ENCODE data around the gene HSD17B3. TPM values are rescaled to one million over a fixed set of nuclear protein-coding genes. Genes with fewer than 3 reads are reported as not detected.

Gene HSD17B3
- total RNA-seq, 2 experiments from 2014 or later: not detected

GRCh38 chr9:96209407-96210271, 92.3 kb downstream of the HSD17B3 start:
- ChIA-PET POLR2A (no interaction called here), CTCF (interaction anchor here (0.6 to 1.2 kb wide), 4 partner anchors 8 to 190 kb away, joined by 3 to 5 read pairs (median 4); no protein-coding TSS in a partner anchor)
- no peak overlapping the region for H3K4me3 Mint-ChIP-seq
- no peak for ATAC-seq
- no peak overlapping the region for H3K27ac Mint-ChIP-seq
- no peak for DNase-seq
- H3K4me1 Mint-ChIP-seq: no peaks in the 10 kb centered on the region
- intact Hi-C loops (cut with DNase I, micrococcal nuclease): loop anchor here (10.0 kb wide), 2 partner anchors 55 to 145 kb away; no protein-coding TSS in a partner anchor
- no peaks in the 10 kb centered on the region for H3K9me3 Mint-ChIP-seq (ENCODE audit: low read depth)
- H3K27me3 Mint-ChIP-seq: peaks cover 11% of the 10 kb centered on the region
- H3K36me3 Mint-ChIP-seq (ENCODE audit: low read depth): no peaks in the 10 kb centered on the region

- CTCF ChIA-PET: interaction anchor here (1.4 kb wide), 1 partner anchor 9 kb away, joined by 3 read pairs; no protein-coding TSS in a partner anchor
- no peaks in the 10 kb centered on the region for H3K4me1 Mint-ChIP-seq
- ATAC-seq (no peak), DNase-seq (no peak)
- H3K27me3 Mint-ChIP-seq: peaks cover 2% of the 10 kb centered on the region
- no peaks in the 10 kb centered on the region for H3K36me3 Mint-ChIP-seq (ENCODE audit: low read depth)
- H3K9me3 Mint-ChIP-seq (ENCODE audit: low read depth): no peaks in the 10 kb centered on the region
- no peak overlapping the region for H3K4me3 Mint-ChIP-seq
- intact Hi-C loops (cut with DNase I, micrococcal nuclease): no loop called here
- POLR2A ChIA-PET: no interaction called here
- H3K27ac Mint-ChIP-seq: no peak overlapping the region
Observed at GRCh38 chr9:96206156-96206751, 95.7 kb downstream of the HSD17B3 start.

- DNase-seq (no peak), ATAC-seq (no peak)
- no peaks in the 10 kb centered on the region for H3K36me3 Mint-ChIP-seq (ENCODE audit: low read depth)
- H3K4me3 Mint-ChIP-seq: no peak overlapping the region
- no peak overlapping the region for H3K27ac Mint-ChIP-seq
- H3K4me1 Mint-ChIP-seq: no peaks in the 10 kb centered on the region
- ChIA-PET CTCF (interaction anchor here (0.6 kb wide), 1 partner anchor 1297 kb away, joined by 3 read pairs; no protein-coding TSS in a partner anchor), POLR2A (no interaction called here)
- intact Hi-C loops (cut with DNase I, micrococcal nuclease): no loop called here
- no peaks in the 10 kb centered on the region for H3K9me3 Mint-ChIP-seq (ENCODE audit: low read depth)
- H3K27me3 Mint-ChIP-seq: peaks cover 2% of the 10 kb centered on the region
Observed at GRCh38 chr9:96204853-96205252, 97.1 kb downstream of the HSD17B3 start.

DNA sequence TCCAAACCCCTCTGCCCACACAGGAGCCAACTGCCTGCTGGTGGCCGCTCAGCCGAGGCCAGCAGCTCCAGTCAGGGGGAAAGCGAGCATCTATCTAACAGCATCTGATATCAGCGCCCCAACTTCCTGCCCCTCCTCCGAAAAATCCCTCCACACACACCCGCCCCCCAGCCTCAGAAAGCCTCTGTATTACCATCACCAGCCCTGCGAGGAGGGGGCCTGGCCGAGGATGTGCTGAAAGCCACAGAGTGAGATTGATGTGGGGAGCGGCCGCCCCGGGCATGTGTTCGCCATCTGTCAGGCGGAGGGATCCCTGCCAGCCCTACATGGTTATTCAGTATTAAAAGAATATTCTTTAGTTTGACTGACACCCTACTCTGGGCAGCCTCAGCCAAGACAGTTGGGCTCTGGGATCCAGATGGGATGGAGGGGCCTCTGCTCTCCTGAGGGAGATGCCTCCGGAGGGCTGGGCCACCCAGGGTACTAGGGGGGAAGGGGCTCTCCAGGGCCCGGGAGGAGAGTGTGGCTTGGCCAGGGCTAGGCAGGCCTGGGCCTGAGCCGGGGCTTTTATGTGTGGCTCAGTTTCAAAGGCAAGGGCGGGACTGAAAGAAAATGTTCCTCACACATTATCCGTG, 98.0 kb downstream of the HSD17B3 start:
- no peaks in the 10 kb centered on the region for H3K36me3 Mint-ChIP-seq (ENCODE audit: low read depth)
- no peak for DNase-seq
- no peaks in the 10 kb centered on the region for H3K9me3 Mint-ChIP-seq (ENCODE audit: low read depth)
- H3K27me3 Mint-ChIP-seq: peaks cover 5% of the 10 kb centered on the region
- intact Hi-C loops (cut with DNase I, micrococcal nuclease): no loop called here
- POLR2A ChIA-PET: no interaction called here
- no peaks in the 10 kb centered on the region for H3K4me1 Mint-ChIP-seq
- no peak overlapping the region for H3K4me3 Mint-ChIP-seq
- H3K27ac Mint-ChIP-seq: no peak overlapping the region
- no peak for ATAC-seq
- CTCF ChIA-PET: interaction anchor here (0.8 kb wide), 2 partner anchors 329 to 598 kb away, joined by 4 read pairs; no protein-coding TSS in a partner anchor

DNA sequence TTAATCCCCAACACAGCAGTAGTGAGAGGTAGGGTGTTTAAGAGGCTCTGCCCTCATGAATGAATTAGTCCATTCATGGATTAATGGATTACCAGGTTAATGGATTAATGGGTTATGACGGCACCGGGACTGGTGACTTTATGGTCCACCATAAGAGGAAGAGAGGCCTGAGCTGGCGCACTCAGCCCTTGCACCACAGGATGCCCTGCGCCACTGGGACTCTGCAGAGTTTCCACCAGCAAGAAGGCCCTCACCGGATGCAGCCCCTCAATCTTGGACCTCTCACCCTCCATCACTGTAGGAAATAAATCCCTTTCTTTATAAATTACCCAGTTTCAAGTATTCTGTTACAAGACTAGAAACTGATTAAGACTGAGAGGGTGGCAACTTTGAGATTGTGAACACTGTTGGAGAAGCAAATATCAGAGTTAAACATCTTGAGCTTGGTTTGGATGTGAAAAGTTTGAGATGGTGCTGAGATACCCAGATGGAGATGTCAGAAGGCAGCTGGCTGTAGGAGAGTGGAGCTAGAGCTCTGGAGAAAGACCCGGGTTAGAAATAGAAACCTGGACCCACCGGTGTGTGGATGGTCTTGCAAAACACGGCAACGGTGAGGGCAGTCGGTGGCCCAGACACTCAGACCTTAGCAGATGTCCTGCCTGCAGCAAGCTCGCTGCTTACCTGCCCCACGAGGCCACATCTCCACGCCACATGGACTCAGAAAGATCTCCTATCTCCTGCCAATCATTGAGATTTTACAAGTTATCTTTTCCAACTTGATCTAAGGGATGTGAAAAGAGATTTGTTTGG, 98.8 kb downstream of the HSD17B3 start:
- no peaks in the 10 kb centered on the region for H3K9me3 Mint-ChIP-seq (ENCODE audit: low read depth)
- H3K27ac Mint-ChIP-seq: no peak overlapping the region
- no peaks in the 10 kb centered on the region for H3K4me1 Mint-ChIP-seq
- intact Hi-C loops (cut with DNase I, micrococcal nuclease): no loop called here
- CTCF ChIA-PET: interaction anchor here (0.8 kb wide), 2 partner anchors 330 to 598 kb away, joined by 4 read pairs; no protein-coding TSS in a partner anchor
- no peak overlapping the region for H3K4me3 Mint-ChIP-seq
- no peaks in the 10 kb centered on the region for H3K36me3 Mint-ChIP-seq (ENCODE audit: low read depth)
- POLR2A ChIA-PET: no interaction called here
- DNase-seq (no peak), ATAC-seq (no peak)
- peaks cover 7% of the 10 kb centered on the region for H3K27me3 Mint-ChIP-seq

- DNase-seq (no peak), ATAC-seq (no peak)
- intact Hi-C loops (cut with DNase I, micrococcal nuclease): no loop called here
- CTCF ChIA-PET: interaction anchor here (0.6 to 1.0 kb wide), 3 partner anchors 16 to 1074 kb away, joined by 3 to 4 read pairs (median 4); no protein-coding TSS in a partner anchor
- POLR2A ChIA-PET: no interaction called here
- Mint-ChIP-seq H3K27ac (no peak overlapping the region), H3K4me3 (no peak overlapping the region), H3K4me1 (no peaks in the 10 kb centered on the region), H3K27me3 (peaks cover 10% of the 10 kb centered on the region), H3K36me3 (ENCODE audit: low read depth) (no peaks in the 10 kb centered on the region), H3K9me3 (ENCODE audit: low read depth) (no peaks in the 10 kb centered on the region)
Observed at GRCh38 chr9:96201140-96201539, 100.8 kb downstream of the HSD17B3 start.

GRCh38 chr9:96199006-96199405, 103.0 kb downstream of the HSD17B3 start:
- Mint-ChIP-seq H3K4me1 (no peaks in the 10 kb centered on the region), H3K36me3 (ENCODE audit: low read depth) (no peaks in the 10 kb centered on the region), H3K9me3 (ENCODE audit: low read depth) (no peaks in the 10 kb centered on the region), H3K27me3 (peaks cover 16% of the 10 kb centered on the region), H3K4me3 (no peak overlapping the region), H3K27ac (no peak overlapping the region)
- intact Hi-C loops (cut with DNase I, micrococcal nuclease): no loop called here
- DNase-seq (no peak), ATAC-seq (no peak)
- CTCF ChIA-PET: no interaction called here
- POLR2A ChIA-PET: no interaction called here

GRCh38 chr9:96195541-96195940, 106.4 kb downstream of the HSD17B3 start:
- no peak for ATAC-seq
- Mint-ChIP-seq H3K9me3 (ENCODE audit: low read depth) (peaks cover 5% of the 10 kb centered on the region), H3K27me3 (peaks cover 18% of the 10 kb centered on the region), H3K4me3 (no peak overlapping the region), H3K36me3 (ENCODE audit: low read depth) (peaks cover 4% of the 10 kb centered on the region), H3K4me1 (no peaks in the 10 kb centered on the region), H3K27ac (no peak overlapping the region)
- no peak for DNase-seq
- ChIA-PET CTCF (no interaction called here), POLR2A (no interaction called here)
- intact Hi-C loops (cut with DNase I, micrococcal nuclease): no loop called here

- H3K4me1 Mint-ChIP-seq: no peaks in the 10 kb centered on the region
- ATAC-seq: no peak
- intact Hi-C loops (cut with DNase I, micrococcal nuclease): no loop called here
- peaks cover 11% of the 10 kb centered on the region for H3K9me3 Mint-ChIP-seq (ENCODE audit: low read depth)
- peaks cover 8% of the 10 kb centered on the region for H3K36me3 Mint-ChIP-seq (ENCODE audit: low read depth)
- CTCF ChIA-PET: interaction anchor here (0.9 kb wide), 1 partner anchor 18 kb away, joined by 4 read pairs; no protein-coding TSS in a partner anchor
- POLR2A ChIA-PET: no interaction called here
- H3K27ac Mint-ChIP-seq: no peak overlapping the region
- no peak for DNase-seq
- no peak overlapping the region for H3K4me3 Mint-ChIP-seq
- peaks cover 13% of the 10 kb centered on the region for H3K27me3 Mint-ChIP-seq
Observed at GRCh38 chr9:96193236-96193755, 108.7 kb downstream of the HSD17B3 start.

DNA sequence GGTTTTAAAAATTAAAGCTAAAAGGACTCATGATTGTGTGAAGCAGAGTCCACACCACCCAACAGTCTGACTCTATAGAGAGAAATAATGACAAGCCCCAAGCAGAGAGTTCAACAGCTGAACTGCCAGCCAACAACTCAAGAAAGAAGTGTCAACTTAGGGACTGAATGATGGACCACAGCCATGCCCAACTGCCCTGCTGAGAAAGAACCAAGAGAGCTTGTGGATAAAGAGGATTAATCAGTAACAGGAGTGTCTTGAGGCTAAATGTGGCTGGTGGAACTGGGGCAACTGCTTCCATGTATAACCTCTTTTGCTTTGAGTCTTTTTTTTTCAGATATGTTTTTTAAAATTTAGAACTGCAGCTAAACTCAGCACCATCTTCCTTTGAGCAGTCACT, 109.3 kb downstream of the HSD17B3 start:
- ChIA-PET POLR2A (no interaction called here), CTCF (interaction anchor here (0.9 kb wide), 1 partner anchor 19 kb away, joined by 4 read pairs; no protein-coding TSS in a partner anchor)
- H3K36me3 Mint-ChIP-seq (ENCODE audit: low read depth): peaks cover 8% of the 10 kb centered on the region
- H3K4me1 Mint-ChIP-seq: no peaks in the 10 kb centered on the region
- no peak overlapping the region for H3K27ac Mint-ChIP-seq
- H3K27me3 Mint-ChIP-seq: peaks cover 13% of the 10 kb centered on the region
- DNase-seq (no peak), ATAC-seq (no peak)
- peaks cover 11% of the 10 kb centered on the region for H3K9me3 Mint-ChIP-seq (ENCODE audit: low read depth)
- no peak overlapping the region for H3K4me3 Mint-ChIP-seq
- intact Hi-C loops (cut with DNase I, micrococcal nuclease): no loop called here

DNA sequence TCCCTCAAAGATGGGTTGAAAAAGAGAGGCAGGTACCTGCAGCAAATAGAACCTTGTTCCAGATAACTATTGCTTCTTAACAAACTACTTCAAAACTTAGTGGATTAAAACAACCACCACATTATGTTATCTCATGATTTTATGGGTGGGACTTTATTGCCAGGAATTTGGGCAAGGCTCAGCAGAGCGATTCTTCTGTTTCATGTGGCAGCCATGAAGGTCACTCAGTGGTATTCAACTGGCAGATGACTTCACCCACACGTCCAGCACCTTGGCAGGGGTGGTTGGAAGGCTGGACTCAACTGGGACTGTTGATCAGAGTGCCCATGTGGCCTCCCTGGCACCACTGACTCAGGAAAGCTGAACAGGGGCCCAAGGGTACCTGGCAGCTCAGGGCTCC, 112.0 kb downstream of the HSD17B3 start:
- Mint-ChIP-seq H3K27me3 (peaks cover 22% of the 10 kb centered on the region), H3K27ac (no peak overlapping the region), H3K4me3 (no peak overlapping the region), H3K36me3 (ENCODE audit: low read depth) (peaks cover 8% of the 10 kb centered on the region), H3K4me1 (no peaks in the 10 kb centered on the region), H3K9me3 (ENCODE audit: low read depth) (peaks cover 18% of the 10 kb centered on the region)
- no peak for DNase-seq
- intact Hi-C loops (cut with DNase I, micrococcal nuclease): no loop called here
- ATAC-seq: no peak
- CTCF ChIA-PET: no interaction called here
- POLR2A ChIA-PET: no interaction called here

Measured in activated CD4-positive, alpha-beta T cell treated with anti-CD3 and anti-CD28 coated beads for 36 hours (primary cell).